ENCODE data around the gene SUCNR1. TPM values are rescaled to one million over a fixed set of nuclear protein-coding genes. Genes with fewer than 3 reads are reported as not detected.
"Not testable (repeated sequence)": the region's sequence is repeated elsewhere in the genome, so short reads cannot be mapped to it uniquely, and the experiment has no call there.

Gene SUCNR1
- total RNA-seq, 1 donor from 2014 or later = 3.1 TPM

- Histone ChIP-seq H3K36me3 (no peaks in the 10 kb centered on the region), H3K27me3 (no peaks in the 10 kb centered on the region), H3K4me3 (no peak overlapping the region), H3K27ac (no peak overlapping the region), H3K4me1 (no peaks in the 10 kb centered on the region), H3K9me3 (no peaks in the 10 kb centered on the region)
- TF ChIP-seq CTCF (IDR thresholded peaks at IDR 0.05) = no peak
- DNase-seq (ENCODE audit: low spot score in 2 of 2) = no peak
- intact Hi-C loops (cut with DNase I) = no loop called here
Measured at GRCh38 chr3:151895478-151896241, 22.2 kb downstream of the SUCNR1 start.

- Histone ChIP-seq H3K4me1 (peaks cover 0 to 5% of the 10 kb centered on the region in 2 donors), H3K9me3 (no peaks in the 10 kb centered on the region), H3K27ac (no peak overlapping the region), H3K4me3 (no peak overlapping the region), H3K27me3 (no peaks in the 10 kb centered on the region), H3K36me3 (no peaks in the 10 kb centered on the region)
- DNase-seq (ENCODE audit: low spot score in 2 of 2) = no peak
- no peak for TF ChIP-seq CTCF (IDR thresholded peaks at IDR 0.05)
- intact Hi-C loops (cut with DNase I) = no loop called here
Measured at GRCh38 chr3:151896246-151897012, 23.0 kb downstream of the SUCNR1 start.

- H3K27me3 ChIP-seq; H3K36me3 ChIP-seq; H3K4me3 ChIP-seq; intact Hi-C loops (cut with DNase I); H3K27ac ChIP-seq; H3K9me3 ChIP-seq; DNase-seq (ENCODE audit: low spot score in 2 of 2): not testable (repeated sequence)
- H3K4me1 ChIP-seq = peaks cover 0 to 13% of the 10 kb centered on the region in 2 donors
Measured at GRCh38 chr3:151898121-151898520, 24.7 kb downstream of the SUCNR1 start.

GRCh38 chr3:151898564-151899261 is 25.3 kb downstream of the SUCNR1 start:
- H3K27ac ChIP-seq; H3K9me3 ChIP-seq; H3K27me3 ChIP-seq; H3K36me3 ChIP-seq; intact Hi-C loops (cut with DNase I); H3K4me3 ChIP-seq; DNase-seq (ENCODE audit: low spot score in 2 of 2): not testable (repeated sequence)
- peaks cover 0 to 19% of the 10 kb centered on the region in 2 donors for H3K4me1 ChIP-seq

GRCh38 chr3:151899996-151900395 is 26.6 kb downstream of the SUCNR1 start:
- Histone ChIP-seq H3K9me3 (no peaks in the 10 kb centered on the region), H3K36me3 (no peaks in the 10 kb centered on the region), H3K4me1 (peaks cover 4 to 22% of the 10 kb centered on the region in 2 donors), H3K27me3 (no peaks in the 10 kb centered on the region), H3K4me3 (no peak overlapping the region), H3K27ac (no peak overlapping the region)
- DNase-seq (ENCODE audit: low spot score in 2 of 2) = no peak
- intact Hi-C loops (cut with DNase I) = loop anchor here (5.0 kb wide), 1 partner anchor 33 kb away; no protein-coding TSS in a partner anchor
- TF ChIP-seq CTCF (IDR thresholded peaks at IDR 0.05) = no peak

GRCh38 chr3:151900460-151900859 is 27.0 kb downstream of the SUCNR1 start:
- TF ChIP-seq CTCF (IDR thresholded peaks at IDR 0.05) = no peak
- H3K36me3 ChIP-seq = no peaks in the 10 kb centered on the region
- H3K27ac ChIP-seq = peak overlapping the region in 1 of 2 donors; percentile 67
- no peak overlapping the region for H3K4me3 ChIP-seq
- no peaks in the 10 kb centered on the region for H3K27me3 ChIP-seq
- no peak for DNase-seq (ENCODE audit: low spot score in 2 of 2)
- H3K9me3 ChIP-seq = no peaks in the 10 kb centered on the region
- H3K4me1 ChIP-seq = peaks cover 4 to 22% of the 10 kb centered on the region in 2 donors
- intact Hi-C loops (cut with DNase I) = loop anchor here (5.0 kb wide), 1 partner anchor 33 kb away; no protein-coding TSS in a partner anchor

All from ascending aorta (tissue), 2 donors.